HS-27A (cell line): ENCODE data around the gene SHQ1.

Source experiments
- DNase-seq: peaks from one replicate; pipeline ENCODE4 v3.0.0-alpha.2; 2012; ENCODE audit warnings: low read depth, missing footprints

The SHQ1 gene

GRCh38 chr3:72847751-72848702 lies at the start of gene SHQ1:
TSS of gene SHQ1 (minus strand) at chr3:72848445. CDS start at chr3:72848340, 105 bp downstream.
- DNase-seq, result peak; percentile 91

GRCh38 chr3:72897758-72898007 lies 49.4 kb upstream of the SHQ1 start:
- no peak for DNase-seq

GRCh38 chr3:72896996-72897757 lies 48.9 kb upstream of the SHQ1 start:
- DNase-seq, result no peak

- DNase-seq, result no peak
Measured at GRCh38 chr3:72894976-72895552, 46.8 kb upstream of the SHQ1 start.

- no peak for DNase-seq
Measured at GRCh38 chr3:72892870-72893269, 44.6 kb upstream of the SHQ1 start.

GRCh38 chr3:72892081-72892775 lies 44.0 kb upstream of the SHQ1 start:
- DNase-seq, result no peak

GRCh38 chr3:72891053-72891855 lies 43.0 kb upstream of the SHQ1 start:
- DNase-seq, result peak; percentile 91

GRCh38 chr3:72890166-72890925 lies 42.1 kb upstream of the SHQ1 start:
- no peak for DNase-seq

GRCh38 chr3:72889310-72890165 lies 41.3 kb upstream of the SHQ1 start:
- no peak for DNase-seq

- no peak for DNase-seq
Measured at GRCh38 chr3:72888546-72889309, 40.5 kb upstream of the SHQ1 start.

GRCh38 chr3:72887705-72888545 lies 39.7 kb upstream of the SHQ1 start, which contains the start of gene GXYLT2:
TSS of gene GXYLT2 (plus strand) at chr3:72888046. CDS start at chr3:72888234, 188 bp downstream.
- no peak for DNase-seq

- no peak for DNase-seq
Measured at GRCh38 chr3:72887343-72887704, 39.1 kb upstream of the SHQ1 start.

GRCh38 chr3:72872183-72872582 lies 23.9 kb upstream of the SHQ1 start:
- DNase-seq, result no peak

GRCh38 chr3:72862314-72863090 lies 14.3 kb upstream of the SHQ1 start:
- no peak for DNase-seq

- no peak for DNase-seq
Measured at GRCh38 chr3:72860846-72861245, 12.6 kb upstream of the SHQ1 start.

- no peak for DNase-seq
Measured at GRCh38 chr3:72860053-72860452, 11.8 kb upstream of the SHQ1 start.

GRCh38 chr3:72855001-72855400 lies 6.8 kb upstream of the SHQ1 start:
- DNase-seq, result no peak
